SU-DHL-6 (cell line): ENCODE data around the gene CDH23.

Experiments used
- H2AFZ ChIP-seq: fragments of 200-600 bp; sonication (generic); 2 replicates; pipeline ENCODE4 v1.6.1; 2014; ENCODE audit warnings: low read depth, mild to moderate bottlenecking, moderate library complexity, mixed read lengths, antibody characterized with exemption, low read length; ENCODE audit not compliant: severe bottlenecking
- H3F3A ChIP-seq: fragments of 200-600 bp; shearing (Covaris generic); 2 replicates; pipeline ENCODE4 v1.6.0; 2016; ENCODE audit warnings: antibody characterized with exemption, mild to moderate bottlenecking; ENCODE audit not compliant: insufficient read depth
- H3K27ac ChIP-seq: fragments of 200-600 bp; sonication (generic); 2 replicates; pipeline ENCODE4 v1.5.1; 2016; ENCODE audit warnings: low read depth, mild to moderate bottlenecking, low read length, moderate library complexity, mixed read lengths
- H3K27me3 ChIP-seq: fragments of 200-600 bp; sonication (generic), shearing (Covaris generic); 2 replicates; pipeline ENCODE4 v1.6.0; 2014; ENCODE audit warnings: mild to moderate bottlenecking, low read length
- H3K36me3 ChIP-seq: fragments of 200-600 bp; sonication (generic); 2 replicates; pipeline ENCODE4 v1.6.1; 2014; ENCODE audit warnings: mild to moderate bottlenecking, low read length, mixed read lengths
- H3K4me2 ChIP-seq: fragments of 300-600, 200-600 bp; shearing (Covaris generic), sonication (generic); 2 replicates; pipeline ENCODE4 v1.6.0; 2014; ENCODE audit warnings: low read length, low read depth, mild to moderate bottlenecking; ENCODE audit not compliant: poor library complexity, severe bottlenecking
- H3K4me3 ChIP-seq: fragments of 200-600 bp; sonication (generic); 2 replicates; pipeline ENCODE4 v1.5.1; 2014; ENCODE audit warnings: antibody characterized with exemption, low read length, mild to moderate bottlenecking, mixed read lengths; ENCODE audit not compliant: insufficient read depth, poor library complexity, severe bottlenecking
- H3K79me2 ChIP-seq: fragments of 200-600 bp; sonication (generic); 2 replicates; pipeline ENCODE4 v1.6.1; 2014; ENCODE audit warnings: mild to moderate bottlenecking, low read length, moderate library complexity; ENCODE audit not compliant: insufficient read depth
- H3K9ac ChIP-seq: fragments of 200-600 bp; sonication (generic); 2 replicates; pipeline ENCODE4 v1.7.0; 2014; ENCODE audit warnings: mild to moderate bottlenecking, low read length
- H3K9me2 ChIP-seq: fragments of 200-600 bp; sonication (generic); replicated peaks from 2 replicates; pipeline ENCODE4 v1.6.1; 2014; ENCODE audit warnings: low read length; ENCODE audit not compliant: insufficient read depth
- H3K9me3 ChIP-seq: fragments of 200-600 bp; sonication (generic); 2 replicates; pipeline ENCODE4 v1.6.1; 2014; ENCODE audit warnings: low read length, mixed read lengths; ENCODE audit not compliant: insufficient read depth
- H4K20me1 ChIP-seq: fragments of 200-600 bp; sonication (generic); 2 replicates; pipeline ENCODE4 v1.6.1; 2014; ENCODE audit warnings: low read depth, mild to moderate bottlenecking, antibody characterized with exemption, low read length, moderate library complexity, mixed read lengths
- CTCF ChIP-seq: fragments of 200-600 bp; sonication (generic); IDR thresholded peaks from one replicate; pipeline ENCODE4 v1.5.1; 2017; ENCODE audit warnings: antibody characterized with exemption, mild to moderate bottlenecking, low read length, moderate library complexity; ENCODE audit not compliant: insufficient read depth, poor library complexity, severe bottlenecking
- EZH2phosphoT487 ChIP-seq: fragments of 200-600 bp; sonication (generic), shearing (Covaris generic); conservative IDR thresholded peaks from 2 replicates; pipeline ENCODE4 v1.6.1; 2018; ENCODE audit warnings: mild to moderate bottlenecking, antibody characterized with exemption, low read length, moderate library complexity, mixed read lengths

CDH23 gene

GRCh38 chr10:71634531-71635164, 237.9 kb downstream of the CDH23 start:
- no peak for TF ChIP-seq CTCF
- Histone ChIP-seq H3K4me2 (no peak overlapping the region), H3K27ac (no peak overlapping the region), H3K9me3 (no peaks in the 10 kb centered on the region), H4K20me1 (no peaks in the 10 kb centered on the region), H3K36me3 (no peaks in the 10 kb centered on the region), H3K9ac (no peak overlapping the region), H2AFZ (no peak overlapping the region), H3K4me3 (no peak overlapping the region), H3K27me3 (no peaks in the 10 kb centered on the region), H3K79me2 (no peaks in the 10 kb centered on the region), H3K9me2 (no peaks in the 10 kb centered on the region), H3F3A (no peaks in the 10 kb centered on the region)

GRCh38 chr10:71635251-71635866, 238.6 kb downstream of the CDH23 start:
- no peak overlapping the region for H3K27ac ChIP-seq
- H3K9me2 ChIP-seq = no peaks in the 10 kb centered on the region
- no peak overlapping the region for H3K9ac ChIP-seq
- H3K79me2 ChIP-seq = no peaks in the 10 kb centered on the region
- TF ChIP-seq EZH2phosphoT487 = no peak
- H2AFZ ChIP-seq = no peak overlapping the region
- H3K27me3 ChIP-seq = no peaks in the 10 kb centered on the region
- no peaks in the 10 kb centered on the region for H3F3A ChIP-seq
- H3K36me3 ChIP-seq = no peaks in the 10 kb centered on the region
- no peaks in the 10 kb centered on the region for H3K9me3 ChIP-seq
- no peaks in the 10 kb centered on the region for H4K20me1 ChIP-seq
- no peak overlapping the region for H3K4me3 ChIP-seq
- H3K4me2 ChIP-seq = no peak overlapping the region

- Histone ChIP-seq H3F3A (no peaks in the 10 kb centered on the region), H3K9ac (no peak overlapping the region), H3K36me3 (no peaks in the 10 kb centered on the region), H2AFZ (no peak overlapping the region), H3K27me3 (no peaks in the 10 kb centered on the region), H4K20me1 (no peaks in the 10 kb centered on the region), H3K4me2 (no peak overlapping the region), H3K27ac (no peak overlapping the region), H3K79me2 (no peaks in the 10 kb centered on the region), H3K4me3 (no peak overlapping the region), H3K9me3 (no peaks in the 10 kb centered on the region), H3K9me2 (no peaks in the 10 kb centered on the region)
- TF ChIP-seq EZH2phosphoT487 = no peak
- TF ChIP-seq CTCF = no peak
Observed at GRCh38 chr10:71635867-71636266, 239.1 kb downstream of the CDH23 start.

- Histone ChIP-seq H3K9me2 (no peaks in the 10 kb centered on the region), H3F3A (no peaks in the 10 kb centered on the region), H2AFZ (no peak overlapping the region), H3K27me3 (no peaks in the 10 kb centered on the region), H3K4me3 (no peak overlapping the region), H3K4me2 (no peak overlapping the region), H4K20me1 (no peaks in the 10 kb centered on the region), H3K36me3 (no peaks in the 10 kb centered on the region), H3K9ac (no peak overlapping the region), H3K27ac (no peak overlapping the region), H3K9me3 (no peaks in the 10 kb centered on the region), H3K79me2 (no peaks in the 10 kb centered on the region)
- TF ChIP-seq CTCF (no peak), EZH2phosphoT487 (no peak)
Observed at GRCh38 chr10:71636588-71636987, 239.9 kb downstream of the CDH23 start.
